HG03280 (cell line): Measurements from ENCODE around the gene EGLN1.

Experiments used
- ATAC-seq: cut with Tn5 transposase; IDR thresholded peaks from one replicate; pipeline ENCODE4 v1.9.1; 2021; ENCODE audit warnings: mild to moderate bottlenecking, moderate library complexity; ENCODE audit not compliant: unreplicated experiment

EGLN1 gene

DNA sequence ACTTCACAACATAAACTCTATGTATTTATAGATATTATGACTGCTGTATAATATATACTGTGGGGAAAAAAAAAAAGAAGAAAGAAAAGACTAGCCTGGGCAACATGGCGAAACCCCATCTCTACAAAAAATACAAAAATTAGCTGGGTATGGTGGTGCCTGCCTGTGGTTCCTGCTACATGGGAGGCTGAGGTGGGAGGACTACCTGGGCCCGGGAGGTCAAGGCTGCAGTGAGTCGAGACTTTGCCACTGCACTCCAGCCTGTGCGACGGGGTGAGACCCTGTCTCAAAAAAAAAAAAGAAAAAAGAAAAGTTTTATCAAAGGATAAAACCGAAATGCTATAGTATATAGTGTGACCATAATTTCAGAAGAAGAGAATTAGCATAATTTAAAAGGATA lies 87.1 kb downstream of the EGLN1 start:
- ATAC-seq: no peak

DNA sequence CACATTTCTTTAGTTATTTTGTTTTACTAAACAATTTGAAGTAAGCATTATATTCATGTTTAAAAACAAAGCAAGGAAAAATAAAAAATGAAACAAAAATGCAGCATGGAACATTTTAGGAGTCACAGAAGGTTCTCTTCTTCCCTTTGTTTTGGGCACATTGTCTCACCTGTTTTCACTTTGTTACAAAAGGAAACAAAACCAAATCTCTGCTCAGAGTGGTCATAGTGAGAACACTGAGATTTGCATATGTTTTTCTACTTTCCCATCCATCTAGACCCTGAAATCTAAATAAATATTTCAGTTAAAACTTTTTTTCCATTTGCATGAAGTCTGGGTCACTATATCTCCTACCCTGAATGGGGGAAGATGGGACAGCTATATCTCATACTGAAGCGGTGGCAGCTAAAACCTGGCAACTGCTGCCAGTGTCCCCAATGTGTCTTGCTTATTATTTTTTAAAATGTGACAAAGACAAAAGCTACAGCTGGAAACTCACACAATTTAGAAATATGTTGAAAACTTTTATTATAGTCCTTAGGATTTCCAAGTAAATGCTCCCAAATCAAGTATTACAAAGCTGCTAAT lies 87.9 kb downstream of the EGLN1 start:
- ATAC-seq: no peak

DNA sequence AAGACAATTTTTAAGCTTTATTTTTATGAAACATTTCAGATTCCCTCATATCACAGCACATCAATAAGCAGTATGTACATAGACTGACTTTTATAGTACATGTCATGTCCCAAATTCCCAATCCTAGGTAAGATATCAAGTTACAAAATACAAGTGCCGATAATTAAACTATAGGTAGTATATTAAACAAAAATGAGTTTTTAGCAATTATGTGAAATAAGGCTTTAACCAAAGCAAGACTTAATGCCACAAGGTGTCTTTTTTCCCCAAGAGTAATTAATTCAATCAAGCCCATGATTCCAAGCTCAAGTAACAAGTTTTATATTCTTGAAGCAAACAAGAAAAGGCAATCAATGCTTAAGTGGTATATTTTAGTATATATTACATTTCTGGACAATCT lies 89.3 kb downstream of the EGLN1 start:
- no peak for ATAC-seq

DNA sequence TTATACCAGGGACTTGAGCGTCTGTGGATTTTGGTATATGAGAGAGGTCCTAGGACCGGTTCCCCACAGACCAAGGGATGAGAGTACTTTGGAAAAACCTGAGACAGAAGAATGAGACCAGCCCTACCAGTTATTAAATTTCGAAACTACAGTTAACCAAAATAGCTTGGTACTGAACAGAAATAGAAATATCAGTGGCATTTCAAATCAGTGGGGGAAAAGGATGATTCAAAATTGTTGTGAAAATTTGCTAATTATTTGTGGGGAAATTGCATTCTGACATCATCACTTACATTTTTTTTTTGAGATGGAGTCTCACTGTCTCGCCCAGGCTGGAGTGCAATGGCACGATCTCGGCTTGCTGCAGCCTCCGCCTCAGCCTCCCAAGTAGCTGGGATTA lies 92.6 kb downstream of the EGLN1 start:
- ATAC-seq: no peak

DNA sequence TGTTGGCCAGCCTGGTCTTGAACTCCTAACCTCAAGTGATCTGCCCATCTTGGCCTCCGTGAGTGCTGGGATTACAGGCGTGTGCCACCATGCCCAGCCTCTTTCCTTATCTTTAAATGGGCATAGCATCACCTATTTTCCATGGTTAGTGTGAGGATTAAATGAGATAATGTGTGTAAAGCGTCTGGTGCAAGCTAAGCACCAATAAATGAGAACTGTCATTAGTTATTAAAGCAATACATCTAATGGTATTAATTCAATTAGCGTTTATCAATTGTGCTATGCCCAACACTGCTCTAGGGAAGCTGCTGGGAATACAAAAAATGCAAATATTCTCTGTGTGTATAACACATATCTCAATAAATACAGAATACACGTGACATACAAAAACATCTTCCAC lies 94.5 kb downstream of the EGLN1 start:
- ATAC-seq: no peak

DNA sequence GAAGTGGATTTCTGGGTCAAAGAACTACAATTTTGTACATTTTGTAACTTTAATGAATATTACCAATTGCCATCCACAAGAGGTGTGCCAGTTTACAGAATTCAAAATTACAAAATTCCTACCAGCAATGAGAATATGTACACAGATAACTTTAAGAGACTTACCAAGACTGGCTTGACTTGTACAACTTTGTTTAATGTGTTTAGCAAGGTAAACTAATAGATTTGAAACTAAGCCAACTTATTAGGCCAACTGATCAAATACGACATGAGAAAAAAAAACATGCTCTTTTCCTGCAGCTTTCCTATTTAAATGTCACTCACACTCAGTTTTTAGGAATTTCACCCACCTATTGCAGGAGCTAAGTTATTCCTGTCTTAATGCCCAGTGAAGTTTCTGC lies 95.8 kb downstream of the EGLN1 start:
- no peak for ATAC-seq

DNA sequence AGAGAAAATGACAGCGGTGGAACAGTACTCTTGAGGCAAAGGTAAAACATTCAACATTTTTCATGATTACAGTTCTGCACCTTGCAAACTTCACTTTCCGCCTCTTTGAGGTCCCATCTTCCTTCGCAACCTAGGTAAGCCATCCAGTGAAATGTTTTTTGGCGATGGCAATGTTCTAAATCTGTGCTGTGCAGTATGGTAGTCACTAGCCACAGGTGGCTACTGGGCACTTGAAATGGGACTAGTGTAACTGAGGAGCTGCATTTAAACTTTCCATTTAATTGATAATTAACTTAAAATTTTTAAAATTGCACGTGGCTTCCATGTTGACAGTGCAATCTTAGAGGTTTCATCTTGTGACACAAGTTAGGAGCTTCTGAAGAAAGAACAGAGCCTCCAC lies 97.4 kb downstream of the EGLN1 start:
- no peak for ATAC-seq

DNA sequence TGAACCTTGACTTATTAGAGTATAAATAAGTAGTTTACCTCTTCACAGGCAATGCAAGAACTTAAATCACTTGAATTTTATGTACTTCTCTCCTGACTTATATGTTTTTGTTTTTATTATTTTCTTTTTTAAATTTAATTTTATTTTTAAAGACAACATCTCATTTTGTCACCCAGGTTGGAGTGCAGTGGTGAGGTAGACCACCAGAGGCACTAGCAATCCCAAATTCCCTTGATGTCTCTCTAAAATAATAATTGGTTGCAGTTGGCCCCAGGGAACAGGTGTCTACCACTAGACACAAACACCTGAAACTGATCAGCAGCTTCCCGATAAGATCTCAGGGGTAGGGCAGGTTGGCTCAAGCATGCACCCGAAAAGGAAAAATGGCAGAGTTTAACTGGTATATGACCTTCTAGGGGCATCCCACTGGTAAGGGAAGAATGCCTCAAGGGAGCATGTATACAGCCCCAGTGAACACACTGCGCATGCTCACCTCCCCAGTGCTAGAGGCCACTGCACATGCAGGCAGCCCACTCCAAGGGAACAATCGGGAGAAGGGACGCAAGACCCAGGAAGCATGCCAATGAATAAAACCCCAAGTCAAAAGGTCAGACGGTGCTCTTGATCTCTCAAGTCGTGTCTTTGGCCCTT lies 99.1 kb downstream of the EGLN1 start:
- ATAC-seq: no peak

DNA sequence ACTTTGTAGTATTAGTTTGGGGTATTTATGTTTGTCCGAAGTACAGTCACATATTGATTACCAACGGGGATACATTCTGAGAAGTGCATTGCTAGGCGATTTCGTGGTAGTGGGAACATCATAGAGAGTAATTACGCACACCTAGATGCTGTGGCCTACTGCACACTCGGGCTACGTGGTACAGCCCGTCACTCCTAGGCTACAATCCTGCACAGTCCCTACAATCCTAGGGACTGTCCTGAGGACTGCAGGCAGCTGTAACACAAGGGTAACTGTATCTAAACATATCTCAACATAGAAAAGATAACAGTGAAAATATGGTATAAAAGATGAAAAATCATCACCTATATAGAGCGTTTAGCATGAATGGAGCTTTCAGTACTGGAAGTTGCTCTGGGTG lies 103.0 kb downstream of the EGLN1 start:
- no peak for ATAC-seq

DNA sequence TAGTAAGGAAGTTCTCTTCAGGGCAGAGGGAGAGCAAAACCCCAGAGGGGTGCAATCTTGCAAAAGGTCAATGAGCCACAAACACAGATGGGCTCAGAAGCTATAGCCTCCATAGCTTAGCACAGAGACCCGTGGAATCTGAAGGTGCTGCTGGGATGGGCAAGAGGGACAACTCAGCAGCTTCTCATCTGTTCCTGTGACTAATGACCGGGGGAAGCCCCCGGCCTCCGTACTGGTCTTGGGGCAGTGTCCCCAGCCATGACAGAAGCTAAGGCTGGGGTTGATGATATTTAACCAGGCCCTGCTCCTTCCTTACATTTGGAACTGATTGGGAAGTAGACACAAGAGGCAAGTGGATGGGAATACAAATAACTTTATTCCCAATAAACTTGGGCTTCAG lies 103.5 kb downstream of the EGLN1 start:
- no peak for ATAC-seq

DNA sequence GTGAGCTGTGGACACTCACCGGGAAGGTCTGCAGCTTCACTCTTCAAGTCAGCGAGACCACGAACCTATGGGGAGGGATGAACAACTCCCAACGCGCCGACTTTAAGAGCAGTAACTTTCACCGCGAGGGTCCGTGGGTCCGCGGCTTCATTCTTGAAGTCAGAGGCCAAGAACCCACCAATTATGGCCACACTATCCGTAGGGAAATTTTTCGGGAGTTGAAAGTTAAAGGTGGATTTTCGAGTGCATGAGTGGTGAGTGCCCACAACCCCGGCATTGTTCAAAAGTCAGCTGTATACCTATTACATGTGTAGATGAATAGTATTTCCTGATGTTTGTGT lies 104.1 kb downstream of the EGLN1 start:
- no peak for ATAC-seq

DNA sequence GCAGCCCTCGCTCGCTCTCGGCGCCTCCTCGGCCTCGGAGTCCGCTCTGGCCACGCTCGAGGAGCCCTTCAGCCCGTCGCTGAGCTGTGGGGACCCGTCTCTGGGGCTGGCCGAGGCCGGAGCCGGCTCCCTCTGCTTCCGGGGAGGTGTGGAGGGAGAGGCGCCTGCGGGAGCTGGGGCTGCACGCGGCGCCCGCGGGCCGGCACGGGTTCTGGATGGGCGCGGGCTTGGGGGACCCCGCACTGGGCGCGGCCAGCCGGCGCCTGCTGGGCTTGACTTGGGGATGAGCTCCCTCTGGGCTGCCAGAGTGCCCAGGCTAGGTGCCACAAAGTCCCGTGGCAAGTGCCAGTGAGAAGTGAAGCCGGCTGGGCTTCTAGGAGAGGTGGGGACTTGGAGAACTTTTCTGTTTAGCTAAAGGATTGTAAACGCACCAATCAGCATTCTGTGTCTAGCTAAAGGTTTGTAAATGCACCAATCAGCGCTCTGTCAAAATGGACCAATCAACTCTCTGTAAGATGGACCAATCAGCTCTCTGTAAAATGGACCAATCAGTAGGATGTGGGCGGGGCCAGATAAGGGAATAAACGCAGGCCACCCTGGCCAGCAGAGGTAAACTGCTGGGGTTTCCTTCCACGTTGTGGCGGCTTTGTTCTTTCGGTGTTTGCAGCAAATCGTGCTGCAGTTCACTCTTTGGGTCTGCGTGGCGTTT lies 104.6 kb downstream of the EGLN1 start:
- ATAC-seq: no peak

DNA sequence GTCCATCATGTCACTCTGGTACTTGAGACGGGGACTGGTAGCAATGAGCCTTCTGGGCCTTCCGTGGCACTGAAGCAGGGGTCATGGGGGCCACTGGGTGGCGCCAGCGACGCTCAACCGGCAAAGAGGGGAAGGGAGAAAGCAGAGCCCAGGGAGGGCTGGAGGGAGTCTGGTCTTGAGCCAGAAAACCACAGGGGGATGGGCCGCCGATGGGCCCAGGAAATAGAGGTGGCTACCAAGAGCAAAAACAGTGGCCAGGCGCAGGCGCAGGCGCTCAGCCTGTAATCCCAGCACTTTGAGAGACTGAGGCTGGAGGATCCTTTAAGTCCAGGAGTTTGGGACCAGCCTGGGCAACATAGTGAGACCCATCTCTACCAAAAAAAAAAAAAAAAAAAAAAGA lies 106.2 kb downstream of the EGLN1 start:
- peak; percentile 85 for ATAC-seq
